ENCODE data around the gene RPS25.
"Not testable (repeated sequence)": the region's sequence is repeated elsewhere in the genome, so short reads cannot be mapped to it uniquely, and the experiment has no call there.

RPS25 gene

GRCh38 chr11:119018074-119018938, at the start of gene RPS25, which contains the start of gene TRAPPC4:
RPS25 (minus strand) TSS chr11:119018343; CDS start chr11:119018284, 59 bp downstream.
TRAPPC4 (plus strand) TSS chr11:119018766; CDS start chr11:119018796, 30 bp downstream.
- in situ Hi-C loops (cut with HindIII; ENCODE audit: low sequenced_read_pairs), result loop anchor here (5.0 kb wide), 1 partner anchor 84 kb away; the partner anchor contains the start of gene DPAGT1

DNA sequence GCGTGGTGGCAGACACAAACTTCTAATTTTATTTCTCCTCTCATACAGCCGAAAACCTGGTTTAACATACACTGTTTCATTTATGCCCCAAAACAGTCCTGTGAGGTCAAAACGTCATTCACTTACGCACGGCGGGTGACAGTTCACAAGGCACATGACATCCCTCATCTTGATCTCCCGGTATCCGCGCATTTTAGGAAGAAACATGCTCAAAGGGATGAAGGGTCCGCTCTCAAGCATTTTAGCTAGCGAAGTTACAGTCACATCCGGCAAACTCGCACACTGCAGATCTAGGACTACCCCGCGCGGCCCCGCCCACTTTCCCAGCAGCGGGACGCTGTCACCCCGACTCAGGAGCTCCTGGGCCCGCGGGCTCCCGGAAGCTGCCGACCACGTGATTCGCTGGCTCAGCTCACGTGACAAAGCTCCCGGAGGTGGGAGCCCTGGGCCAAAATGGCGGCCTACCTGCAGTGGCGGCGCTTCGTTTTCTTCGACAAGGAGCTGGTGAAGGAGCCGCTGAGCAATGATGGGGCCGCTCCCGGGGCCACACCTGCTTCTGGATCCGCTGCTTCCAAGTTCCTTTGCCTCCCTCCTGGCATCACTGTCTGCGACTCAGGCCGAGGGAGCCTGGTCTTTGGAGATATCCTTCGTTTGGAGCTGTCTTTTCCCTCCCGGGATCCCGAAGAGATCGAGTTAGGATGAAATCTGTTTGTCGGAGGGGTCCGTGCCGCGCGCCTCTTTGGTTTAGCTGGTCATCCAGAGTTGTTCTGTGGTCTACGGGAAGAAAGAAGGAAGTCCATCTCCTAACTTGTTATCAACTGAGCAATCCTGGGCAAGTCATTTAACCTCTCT, 49.5 kb upstream of the RPS25 start, which contains the start of gene VPS11:
Gene VPS11, plus strand, starts transcription at position 448 of the 852 bp plus-strand sequence. Its CDS starts 6 bp downstream, at position 454.
- in situ Hi-C loops (cut with HindIII; ENCODE audit: low sequenced_read_pairs), result no loop called here

DNA sequence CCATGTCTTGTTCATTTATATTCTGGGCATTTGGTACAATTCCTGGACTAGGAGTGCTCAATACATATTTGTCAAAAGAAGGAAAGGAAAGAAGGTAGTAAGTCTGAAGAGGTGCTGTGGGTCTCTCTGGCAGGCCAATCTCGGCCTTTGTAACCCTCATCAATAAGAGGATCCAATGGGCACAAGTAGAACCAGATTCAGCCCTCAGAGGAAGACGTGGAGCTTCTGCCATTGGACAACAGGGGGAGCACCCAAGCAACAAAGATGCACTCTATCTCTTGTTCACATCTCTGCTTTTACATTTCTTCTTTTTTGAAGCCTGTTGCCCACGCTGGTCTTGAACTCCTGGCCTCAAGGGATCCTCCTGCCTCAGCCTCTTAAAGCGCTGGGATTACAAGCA, 47.2 kb upstream of the RPS25 start:
- in situ Hi-C loops (cut with HindIII; ENCODE audit: low sequenced_read_pairs), result no loop called here

GRCh38 chr11:119062779-119063178, 44.6 kb upstream of the RPS25 start:
- in situ Hi-C loops (cut with HindIII; ENCODE audit: low sequenced_read_pairs), result no loop called here

DNA sequence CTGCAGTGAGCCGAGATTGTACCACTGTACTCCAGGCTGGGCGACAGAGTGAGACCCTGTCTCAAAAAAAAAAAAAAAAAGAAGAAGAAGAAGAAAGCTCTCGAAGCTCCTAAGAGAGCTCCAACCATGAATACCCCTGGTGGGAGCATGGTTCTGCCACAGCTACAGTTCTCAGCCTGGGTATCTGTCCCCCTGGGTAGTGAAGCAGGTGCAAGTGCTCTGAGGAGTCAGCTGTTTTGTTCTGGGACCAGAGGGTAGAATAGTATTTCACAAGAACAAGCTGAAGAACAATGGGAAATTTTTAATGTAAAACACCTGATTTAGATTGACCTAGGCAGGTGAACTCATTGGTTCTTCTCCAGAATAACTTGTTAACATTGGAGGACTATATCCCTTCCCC, 43.1 kb upstream of the RPS25 start:
- in situ Hi-C loops (cut with HindIII; ENCODE audit: low sequenced_read_pairs), result no loop called here

- in situ Hi-C loops (cut with HindIII; ENCODE audit: low sequenced_read_pairs), result not testable (repeated sequence)
Observed at GRCh38 chr11:119059128-119059527, 41.0 kb upstream of the RPS25 start.

DNA sequence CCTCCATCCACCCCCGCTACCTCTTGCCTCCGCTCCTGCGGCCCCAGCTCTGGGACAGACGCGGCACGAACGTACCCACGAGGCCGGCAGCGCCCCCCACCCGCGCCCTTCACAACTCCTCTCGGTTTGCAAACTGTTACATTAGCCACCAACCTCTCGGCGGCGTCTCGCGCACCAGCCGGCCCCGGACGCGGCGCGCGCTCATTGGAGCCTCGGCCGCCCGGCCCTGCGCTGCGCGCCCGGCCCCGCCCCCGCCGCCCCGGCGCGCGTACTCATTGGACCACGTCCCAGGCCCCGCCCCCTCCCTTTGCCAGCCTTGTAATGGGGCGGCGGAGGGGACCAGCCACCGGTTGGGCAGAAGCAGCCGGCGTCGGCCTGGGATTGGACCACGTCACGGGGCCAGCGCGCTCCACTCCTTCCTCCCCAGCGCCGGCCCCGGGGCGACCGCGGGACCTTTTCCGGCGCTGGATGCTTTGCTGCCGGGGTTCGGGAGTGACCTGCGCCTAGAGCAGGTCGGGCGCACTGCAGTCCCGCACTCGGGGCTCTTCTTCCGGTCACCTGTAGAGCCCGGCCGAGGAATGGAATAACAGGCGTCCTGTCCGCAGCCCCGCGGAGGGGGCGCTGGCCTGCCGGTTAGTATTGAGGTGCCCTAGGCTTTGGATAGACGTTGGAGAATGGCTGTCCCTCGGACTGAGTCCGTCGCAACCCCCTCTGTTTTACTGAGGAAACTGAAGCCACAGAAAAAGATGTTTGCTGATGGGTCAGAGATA, 39.0 kb upstream of the RPS25 start, which contains the start of gene HYOU1:
Gene HYOU1, minus strand, starts transcription at position 206 of the 770 bp plus-strand sequence. CDS start 1,045 bp downstream, outside the sequence.
- in situ Hi-C loops (cut with HindIII; ENCODE audit: low sequenced_read_pairs), result no loop called here

GRCh38 chr11:119056421-119056999, 38.4 kb upstream of the RPS25 start:
- in situ Hi-C loops (cut with HindIII; ENCODE audit: low sequenced_read_pairs), result no loop called here

- in situ Hi-C loops (cut with HindIII; ENCODE audit: low sequenced_read_pairs), result no loop called here
Observed at GRCh38 chr11:119055901-119056300, 37.8 kb upstream of the RPS25 start.

DNA sequence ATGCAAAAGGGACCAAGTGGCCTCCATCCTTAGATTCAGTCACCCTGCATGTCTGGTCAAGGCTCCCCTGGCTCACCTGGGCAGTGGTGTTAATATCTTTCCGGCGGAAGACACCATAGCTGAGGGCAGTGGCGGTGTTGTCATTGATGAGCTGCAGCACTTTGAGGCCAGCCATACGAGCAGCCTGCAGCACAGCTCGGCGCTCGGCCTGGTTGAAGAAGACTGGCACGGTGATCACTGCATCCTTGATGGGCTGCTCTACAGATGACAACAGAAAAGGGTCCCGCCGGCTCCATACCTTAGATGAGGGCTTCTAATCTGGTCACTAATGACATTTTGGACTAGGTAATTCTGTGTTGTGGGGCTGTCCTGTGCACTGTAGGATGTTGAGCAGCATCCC, 36.3 kb upstream of the RPS25 start:
- in situ Hi-C loops (cut with HindIII; ENCODE audit: low sequenced_read_pairs), result no loop called here

GRCh38 chr11:119052163-119052814, 34.1 kb upstream of the RPS25 start:
- in situ Hi-C loops (cut with HindIII; ENCODE audit: low sequenced_read_pairs), result no loop called here

DNA sequence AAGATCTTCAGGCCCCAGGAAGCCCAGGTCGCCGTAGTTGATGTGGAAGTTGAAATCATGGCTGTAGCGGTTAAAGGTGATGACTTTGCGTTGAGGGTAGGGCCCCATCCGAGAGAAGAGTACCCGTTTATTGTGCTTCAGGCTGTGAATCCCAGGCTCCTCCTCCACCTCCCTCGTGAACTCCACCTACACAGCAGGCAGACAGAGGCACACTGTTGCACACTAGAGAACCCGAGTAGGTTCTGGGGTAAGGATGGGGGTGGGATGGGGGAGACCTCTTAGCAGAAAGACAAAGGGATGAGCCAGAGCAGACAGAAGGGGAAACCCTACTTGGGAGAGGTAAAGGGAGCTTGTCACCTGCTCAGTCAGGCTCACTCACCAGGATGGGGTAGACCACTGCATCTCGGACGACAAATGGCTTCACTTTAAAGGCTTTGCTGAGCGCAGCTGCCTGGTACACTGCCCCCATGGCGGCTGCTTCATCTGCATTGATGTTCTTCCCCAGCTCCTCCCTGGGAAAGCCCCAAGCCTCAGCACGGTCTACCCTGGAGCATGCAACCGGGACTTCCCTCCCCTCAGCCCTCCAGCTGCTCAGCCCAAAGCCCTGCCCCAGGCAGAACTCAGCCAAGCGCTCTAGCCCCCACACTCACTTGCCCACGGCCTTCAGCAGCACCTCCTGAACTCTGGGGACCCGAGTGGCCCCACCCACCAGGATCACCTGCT, 33.5 kb upstream of the RPS25 start:
- in situ Hi-C loops (cut with HindIII; ENCODE audit: low sequenced_read_pairs), result no loop called here

- in situ Hi-C loops (cut with HindIII; ENCODE audit: low sequenced_read_pairs), result no loop called here
Observed at GRCh38 chr11:119049081-119049480, 30.9 kb upstream of the RPS25 start.

- in situ Hi-C loops (cut with HindIII; ENCODE audit: low sequenced_read_pairs), result no loop called here
Observed at GRCh38 chr11:119048644-119049043, 30.5 kb upstream of the RPS25 start.

- in situ Hi-C loops (cut with HindIII; ENCODE audit: low sequenced_read_pairs), result no loop called here
Observed at GRCh38 chr11:119047205-119047604, 29.1 kb upstream of the RPS25 start.

DNA sequence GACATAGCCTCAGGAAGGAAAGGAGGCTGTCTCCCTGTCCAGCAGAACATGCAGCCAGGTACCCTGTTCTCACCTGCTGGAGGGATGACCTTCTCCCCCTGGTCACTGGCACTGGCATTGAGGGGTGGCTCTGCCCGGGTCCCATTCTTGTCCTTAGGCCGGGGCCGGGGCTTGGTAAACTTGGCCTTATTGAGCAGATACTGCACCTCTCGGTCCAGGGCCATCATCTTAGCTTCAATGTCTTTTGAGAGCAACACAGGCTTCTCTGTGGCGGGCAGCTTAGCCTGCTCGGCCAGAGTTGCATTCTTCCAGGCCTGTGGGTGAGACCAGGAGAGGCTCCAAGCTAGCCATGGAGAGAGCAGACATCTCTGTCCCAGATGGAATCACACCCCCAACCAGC, 28.3 kb upstream of the RPS25 start:
- in situ Hi-C loops (cut with HindIII; ENCODE audit: low sequenced_read_pairs), result no loop called here

DNA sequence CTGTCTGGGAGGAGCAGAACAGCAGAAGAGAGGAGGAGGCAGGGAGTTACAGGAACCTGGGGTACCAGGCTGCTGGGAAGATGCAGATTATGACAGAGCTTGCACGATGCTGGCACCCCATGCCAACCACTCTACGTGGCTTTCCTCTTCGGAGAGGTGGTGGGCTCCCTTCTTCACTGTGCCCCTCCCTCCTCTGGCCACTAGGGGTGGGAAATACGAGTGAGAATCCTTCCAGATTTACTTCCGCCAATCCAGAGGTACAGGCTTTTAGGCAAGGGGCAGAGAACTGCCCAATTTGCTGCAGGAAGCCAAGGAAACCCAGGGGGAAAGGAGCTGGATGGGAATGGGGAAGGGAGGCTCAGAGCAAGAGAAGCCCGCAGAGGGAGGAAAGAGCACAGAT, 26.6 kb upstream of the RPS25 start:
- in situ Hi-C loops (cut with HindIII; ENCODE audit: low sequenced_read_pairs), result no loop called here

DNA sequence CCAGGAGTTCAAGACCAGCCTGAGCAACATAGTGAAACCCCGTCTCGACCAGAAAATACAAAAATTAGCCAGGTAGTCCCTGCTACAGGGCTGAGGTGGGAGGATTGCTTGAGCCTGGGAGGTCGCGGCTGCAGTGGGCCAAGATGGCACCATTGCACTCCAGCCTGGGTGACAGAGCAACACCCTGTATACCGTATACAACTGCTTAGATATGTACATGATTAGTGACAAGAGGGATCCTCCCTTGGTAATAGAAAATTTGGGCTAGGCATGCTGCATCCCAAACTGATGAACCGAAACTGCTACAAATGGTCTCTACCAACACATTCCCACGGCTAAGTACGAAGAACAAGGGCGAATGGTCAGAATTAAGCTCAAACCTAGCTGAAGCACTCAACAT, 24.8 kb upstream of the RPS25 start:
- in situ Hi-C loops (cut with HindIII; ENCODE audit: low sequenced_read_pairs), result no loop called here
